BJ (cell line): ENCODE measurements around the gene ANKRD42. TPM values are rescaled to one million over a fixed set of nuclear protein-coding genes. Genes with fewer than 3 reads are reported as not detected.

ENCODE experiments used
- CTCF ChIA-PET: fragments of 350-600 bp; formaldehyde crosslinking; extraction: SDS; loops from one replicate; lab custom pipeline; 2021; ENCODE audit warnings: antibody characterized with exemption, inconsistent platforms; lab: Yijun Ruan, JAX
- POLR2A ChIA-PET: fragments of 300-600 bp; sonication (Branson Sonifier 250); formaldehyde crosslinking; extraction: SDS; loops from one replicate; lab custom pipeline; 2021; ENCODE audit warnings: antibody characterized with exemption; lab: Charles Lee
- DNase-seq: peaks from one replicate; pipeline ENCODE4 v3.0.0-alpha.2; 2011; ENCODE audit warnings: low read depth
- H3K27me3 ChIP-seq: 2 replicates; pipeline ENCODE4 v1.6.0; 2011; ENCODE audit warnings: low read length; ENCODE audit not compliant: control insufficient read depth, insufficient read depth
- H3K36me3 ChIP-seq: 2 replicates; pipeline ENCODE4 v1.5.1; 2011; ENCODE audit warnings: low read length; ENCODE audit not compliant: control insufficient read depth, insufficient read depth
- H3K4me3 ChIP-seq: 2 replicates; pipeline ENCODE4 v1.5.1; 2011; ENCODE audit warnings: low read depth, mild to moderate bottlenecking, control low read depth, low read length
- polyA plus RNA-seq: library from polyadenylated mRNA; depleted of rRNA; stranded (reverse); fragments of >200 nt; gene quantifications from 2 replicates; pipeline ENCODE4 v1.2.3, GENCODE V29; 2011
- TF ChIP-seq, protein P1 (sequence below): IDR thresholded peaks from 2 replicates; pipeline ENCODE4 v1.5.1; 2011; ENCODE audit warnings: low read depth, mild to moderate bottlenecking, control low read depth, inconsistent platforms, low read length, moderate library complexity; ENCODE audit not compliant: insufficient read depth

Gene ANKRD42
- polyA plus RNA-seq, 1 experiment = 5.1 TPM

GRCh38 chr11:83158357-83158786 lies 35.1 kb upstream of the ANKRD42 start:
- POLR2A ChIA-PET = interaction anchor here (0.8 kb wide), 1 partner anchor 107 kb away, joined by 3 read pairs; no protein-coding TSS in a partner anchor
- H3K4me3 ChIP-seq = peak overlapping the region; percentile 92
- DNase-seq = no peak
- CTCF ChIA-PET = interaction anchor here (1.7 kb wide), 1 partner anchor 91 kb away, joined by 4 read pairs; no protein-coding TSS in a partner anchor
- TF ChIP-seq, protein P1, sequence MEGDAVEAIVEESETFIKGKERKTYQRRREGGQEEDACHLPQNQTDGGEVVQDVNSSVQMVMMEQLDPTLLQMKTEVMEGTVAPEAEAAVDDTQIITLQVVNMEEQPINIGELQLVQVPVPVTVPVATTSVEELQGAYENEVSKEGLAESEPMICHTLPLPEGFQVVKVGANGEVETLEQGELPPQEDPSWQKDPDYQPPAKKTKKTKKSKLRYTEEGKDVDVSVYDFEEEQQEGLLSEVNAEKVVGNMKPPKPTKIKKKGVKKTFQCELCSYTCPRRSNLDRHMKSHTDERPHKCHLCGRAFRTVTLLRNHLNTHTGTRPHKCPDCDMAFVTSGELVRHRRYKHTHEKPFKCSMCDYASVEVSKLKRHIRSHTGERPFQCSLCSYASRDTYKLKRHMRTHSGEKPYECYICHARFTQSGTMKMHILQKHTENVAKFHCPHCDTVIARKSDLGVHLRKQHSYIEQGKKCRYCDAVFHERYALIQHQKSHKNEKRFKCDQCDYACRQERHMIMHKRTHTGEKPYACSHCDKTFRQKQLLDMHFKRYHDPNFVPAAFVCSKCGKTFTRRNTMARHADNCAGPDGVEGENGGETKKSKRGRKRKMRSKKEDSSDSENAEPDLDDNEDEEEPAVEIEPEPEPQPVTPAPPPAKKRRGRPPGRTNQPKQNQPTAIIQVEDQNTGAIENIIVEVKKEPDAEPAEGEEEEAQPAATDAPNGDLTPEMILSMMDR = no peak
- no peaks in the 10 kb centered on the region for H3K27me3 ChIP-seq
- no peaks in the 10 kb centered on the region for H3K36me3 ChIP-seq

DNA sequence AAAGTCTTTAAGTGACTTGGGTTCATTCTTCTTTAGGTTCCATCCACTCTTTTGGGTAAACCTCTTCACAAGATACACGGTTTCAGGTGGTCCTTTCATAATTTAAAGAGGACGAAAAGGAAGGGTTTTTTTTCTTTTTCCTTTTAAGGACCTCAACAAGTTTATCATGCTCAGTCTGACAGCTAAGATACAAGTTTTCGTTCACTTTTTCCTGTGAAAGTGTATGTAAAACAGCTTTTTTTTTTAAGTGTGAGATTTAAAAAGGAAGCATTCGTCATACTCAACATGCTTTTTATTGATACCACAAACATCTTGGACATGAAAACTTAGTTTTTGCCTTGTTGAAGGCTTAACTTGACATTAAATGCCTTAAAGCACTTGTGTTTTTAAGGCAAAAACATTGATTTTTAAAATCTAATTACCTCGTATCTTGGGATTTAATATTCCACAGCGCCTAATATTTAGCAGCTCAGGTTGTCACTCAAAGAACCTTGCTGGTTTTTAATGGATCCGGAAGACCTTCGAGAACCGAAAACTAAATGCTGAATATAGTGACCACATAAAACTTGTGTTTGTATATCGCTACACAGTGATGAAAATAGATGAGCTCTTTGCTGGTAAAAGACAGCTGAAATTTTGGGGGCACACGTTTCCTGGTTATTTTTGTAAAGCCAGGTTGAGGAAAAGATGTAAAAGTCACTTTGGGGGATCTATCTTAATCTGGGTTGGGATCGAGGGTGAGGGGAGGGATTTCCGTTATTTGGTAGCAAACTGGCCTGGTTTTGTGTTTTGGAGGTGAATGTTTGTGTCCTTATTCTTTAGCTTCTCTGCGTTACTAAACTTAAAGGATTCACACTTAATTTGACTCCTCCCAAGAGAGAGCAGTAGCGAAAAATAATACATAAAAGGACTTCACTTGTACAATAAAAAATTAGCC lies 34.3 kb upstream of the ANKRD42 start:
- no peak for DNase-seq
- Histone ChIP-seq H3K27me3 (no peaks in the 10 kb centered on the region), H3K36me3 (no peaks in the 10 kb centered on the region), H3K4me3 (peak overlapping the region; percentile 92)
- CTCF ChIA-PET = interaction anchor here (0.7 to 1.7 kb wide), 2 partner anchors 91 to 202 kb away, joined by 3 to 4 read pairs; no protein-coding TSS in a partner anchor
- POLR2A ChIA-PET = interaction anchor here (0.7 to 1.2 kb wide), 3 partner anchors 52 to 108 kb away, joined by 3 to 19 read pairs (median 10); no protein-coding TSS in a partner anchor
- TF ChIP-seq, protein P1 = no peak

GRCh38 chr11:83159902-83160865 lies 33.3 kb upstream of the ANKRD42 start:
- POLR2A ChIA-PET = interaction anchor here (0.7 to 1.2 kb wide), 2 partner anchors 53 to 108 kb away, joined by 10 to 19 read pairs; no protein-coding TSS in a partner anchor
- no peak for DNase-seq
- H3K4me3 ChIP-seq = peak overlapping the region; percentile 92
- no peaks in the 10 kb centered on the region for H3K27me3 ChIP-seq
- TF ChIP-seq, protein P1 = no peak
- H3K36me3 ChIP-seq = peaks cover 3% of the 10 kb centered on the region
- CTCF ChIA-PET = interaction anchor here (0.6 to 1.7 kb wide), 2 partner anchors 90 to 250 kb away, joined by 3 to 4 read pairs; no protein-coding TSS in a partner anchor

- no peaks in the 10 kb centered on the region for H3K27me3 ChIP-seq
- peaks cover 3% of the 10 kb centered on the region for H3K36me3 ChIP-seq
- no peak overlapping the region for H3K4me3 ChIP-seq
- TF ChIP-seq, protein P1 = no peak
- ChIA-PET POLR2A (no interaction called here), CTCF (no interaction called here)
- no peak for DNase-seq
Measured at GRCh38 chr11:83161610-83162199, 31.8 kb upstream of the ANKRD42 start.
